ENCODE data around the gene UBE2E3. TPM values are rescaled to one million over a fixed set of nuclear protein-coding genes. Genes with fewer than 3 reads are reported as not detected.
"Not testable (repeated sequence)": the region's sequence is repeated elsewhere in the genome, so short reads cannot be mapped to it uniquely, and the experiment has no call there.

UBE2E3 gene
- total RNA-seq, 1 experiment from 2014 or later = 183 TPM

GRCh38 chr2:181073896-181074295, 93.5 kb downstream of the UBE2E3 start:
- no peak for DNase-seq (ENCODE audit: low read depth)

GRCh38 chr2:181074457-181074856, 94.1 kb downstream of the UBE2E3 start:
- peak; percentile 73 for DNase-seq (ENCODE audit: low read depth)

- DNase-seq (ENCODE audit: low read depth) = no peak
Measured at GRCh38 chr2:181076658-181077057, 96.3 kb downstream of the UBE2E3 start.

- peak; percentile 53 for DNase-seq (ENCODE audit: low read depth)
Measured at GRCh38 chr2:181077128-181077709, 96.8 kb downstream of the UBE2E3 start.

GRCh38 chr2:181083140-181083539, 102.7 kb downstream of the UBE2E3 start:
- DNase-seq (ENCODE audit: low read depth) = no peak

- no peak for DNase-seq (ENCODE audit: low read depth)
Measured at GRCh38 chr2:181085734-181086133, 105.3 kb downstream of the UBE2E3 start.

- DNase-seq (ENCODE audit: low read depth) = not testable (repeated sequence)
Measured at GRCh38 chr2:181091920-181092319, 111.5 kb downstream of the UBE2E3 start.

- DNase-seq (ENCODE audit: low read depth) = no peak
Measured at GRCh38 chr2:181095486-181095885, 115.1 kb downstream of the UBE2E3 start.

GRCh38 chr2:181103659-181104058, 123.3 kb downstream of the UBE2E3 start:
- no peak for DNase-seq (ENCODE audit: low read depth)

GRCh38 chr2:181104512-181105115, 124.2 kb downstream of the UBE2E3 start:
- peak; percentile 54 for DNase-seq (ENCODE audit: low read depth)

- DNase-seq (ENCODE audit: low read depth) = no peak
Measured at GRCh38 chr2:181105562-181105961, 125.2 kb downstream of the UBE2E3 start.

- no peak for DNase-seq (ENCODE audit: low read depth)
Measured at GRCh38 chr2:181106229-181106628, 125.8 kb downstream of the UBE2E3 start.

- peak; percentile 87 for DNase-seq (ENCODE audit: low read depth)
Measured at GRCh38 chr2:181106789-181107627, 126.6 kb downstream of the UBE2E3 start.

- no peak for DNase-seq (ENCODE audit: low read depth)
Measured at GRCh38 chr2:181107628-181107945, 127.2 kb downstream of the UBE2E3 start.

GRCh38 chr2:181111059-181111458, 130.7 kb downstream of the UBE2E3 start:
- no peak for DNase-seq (ENCODE audit: low read depth)

GRCh38 chr2:181112916-181113315, 132.5 kb downstream of the UBE2E3 start:
- no peak for DNase-seq (ENCODE audit: low read depth)
